WERI-Rb-1 (cell line): ENCODE data around the gene ZNF212.
A peak's percentile ranks its signal among the peaks of the same experiment; 100 is the strongest.

Experiments
- DNase-seq: peaks from one replicate; pipeline ENCODE4 v3.0.0-alpha.2; 2020
- H3K27ac ChIP-seq: fragments of 250-450 bp; sonication (Bioruptor Pico); 2 replicates; pipeline ENCODE4 v1.5.1; 2020; ENCODE audit warnings: mild to moderate bottlenecking, moderate library complexity
- H3K27me3 ChIP-seq: fragments of 250-450 bp; sonication (Bioruptor Pico); 2 replicates; pipeline ENCODE4 v1.5.1; 2021; ENCODE audit warnings: mild to moderate bottlenecking, low read depth, moderate library complexity; ENCODE audit not compliant: insufficient read depth, severe bottlenecking
- H3K36me3 ChIP-seq: fragments of 250-450 bp; sonication (Bioruptor Pico); 2 replicates; pipeline ENCODE4 v1.5.1; 2020; ENCODE audit warnings: mild to moderate bottlenecking, moderate library complexity
- H3K4me3 ChIP-seq: 2 replicates; pipeline ENCODE4 v1.5.1; 2011; ENCODE audit warnings: low read depth, mild to moderate bottlenecking, control low read depth, low read length
- H3K9me3 ChIP-seq: fragments of 250-450 bp; sonication (Bioruptor Pico); 2 replicates; pipeline ENCODE4 v1.5.1; 2021; ENCODE audit warnings: mild to moderate bottlenecking, moderate library complexity; ENCODE audit not compliant: severe bottlenecking
- TF ChIP-seq, protein P1 (sequence below): IDR thresholded peaks from 2 replicates; pipeline ENCODE4 v1.5.1; 2011; ENCODE audit warnings: low read depth, mild to moderate bottlenecking, control low read depth, inconsistent platforms, low read length

ZNF212 gene

DNA sequence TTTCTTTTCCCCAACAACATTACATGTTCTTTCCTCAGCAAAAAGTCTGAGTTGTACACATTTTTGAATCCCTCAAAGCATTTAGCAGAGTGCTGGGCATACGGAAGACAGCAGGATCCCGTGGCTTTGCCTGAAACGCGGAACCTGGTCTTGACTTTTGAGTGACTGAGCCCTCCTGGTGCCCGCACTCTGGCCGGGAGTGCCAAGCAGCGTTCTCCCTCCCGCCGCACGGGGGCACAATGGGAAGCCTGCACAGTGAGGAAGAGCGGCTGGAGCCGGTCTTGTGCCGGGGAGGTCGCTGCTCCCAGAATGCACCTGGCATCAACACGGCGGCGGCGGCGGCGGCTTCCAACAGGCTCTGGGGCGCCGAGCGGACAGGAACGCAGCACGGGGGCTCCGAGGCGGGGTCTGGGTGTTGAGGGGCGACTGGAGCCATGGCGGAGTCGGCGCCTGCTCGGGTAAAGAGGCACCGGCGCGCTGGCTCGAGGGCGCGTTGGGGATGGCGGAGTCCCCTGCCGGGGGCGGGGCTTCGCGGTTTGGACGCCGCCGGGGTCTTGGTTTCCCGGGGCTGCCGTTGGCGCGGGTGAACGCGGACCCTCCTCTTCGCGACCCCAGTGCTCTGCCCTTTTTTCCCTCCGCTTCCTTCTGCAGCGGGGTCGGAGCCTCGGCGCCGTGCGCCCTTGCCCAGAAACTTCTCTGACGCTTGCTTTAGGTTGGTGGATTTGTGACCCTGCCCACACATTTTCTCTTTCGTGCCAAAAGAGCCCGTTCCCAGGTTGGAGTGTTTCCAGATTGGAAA lies at the start of gene ZNF212:
Gene ZNF212 (plus strand): TSS at position 307 of the 799 bp plus-strand sequence. CDS start 128 bp downstream, at position 435.
- no peaks in the 10 kb centered on the region for H3K27me3 ChIP-seq
- TF ChIP-seq, protein P1, sequence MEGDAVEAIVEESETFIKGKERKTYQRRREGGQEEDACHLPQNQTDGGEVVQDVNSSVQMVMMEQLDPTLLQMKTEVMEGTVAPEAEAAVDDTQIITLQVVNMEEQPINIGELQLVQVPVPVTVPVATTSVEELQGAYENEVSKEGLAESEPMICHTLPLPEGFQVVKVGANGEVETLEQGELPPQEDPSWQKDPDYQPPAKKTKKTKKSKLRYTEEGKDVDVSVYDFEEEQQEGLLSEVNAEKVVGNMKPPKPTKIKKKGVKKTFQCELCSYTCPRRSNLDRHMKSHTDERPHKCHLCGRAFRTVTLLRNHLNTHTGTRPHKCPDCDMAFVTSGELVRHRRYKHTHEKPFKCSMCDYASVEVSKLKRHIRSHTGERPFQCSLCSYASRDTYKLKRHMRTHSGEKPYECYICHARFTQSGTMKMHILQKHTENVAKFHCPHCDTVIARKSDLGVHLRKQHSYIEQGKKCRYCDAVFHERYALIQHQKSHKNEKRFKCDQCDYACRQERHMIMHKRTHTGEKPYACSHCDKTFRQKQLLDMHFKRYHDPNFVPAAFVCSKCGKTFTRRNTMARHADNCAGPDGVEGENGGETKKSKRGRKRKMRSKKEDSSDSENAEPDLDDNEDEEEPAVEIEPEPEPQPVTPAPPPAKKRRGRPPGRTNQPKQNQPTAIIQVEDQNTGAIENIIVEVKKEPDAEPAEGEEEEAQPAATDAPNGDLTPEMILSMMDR = peak; percentile 89
- peak within 1 kb of the TSS; percentile 65 for H3K27ac ChIP-seq
- H3K4me3 ChIP-seq = peak within 1 kb of the TSS; percentile 87
- DNase-seq = peak; percentile 93
- H3K9me3 ChIP-seq = no peaks in the 10 kb centered on the region
- H3K36me3 ChIP-seq = peaks cover 3% of the 10 kb centered on the region; the same call in 1 of the 2 replicates

DNA sequence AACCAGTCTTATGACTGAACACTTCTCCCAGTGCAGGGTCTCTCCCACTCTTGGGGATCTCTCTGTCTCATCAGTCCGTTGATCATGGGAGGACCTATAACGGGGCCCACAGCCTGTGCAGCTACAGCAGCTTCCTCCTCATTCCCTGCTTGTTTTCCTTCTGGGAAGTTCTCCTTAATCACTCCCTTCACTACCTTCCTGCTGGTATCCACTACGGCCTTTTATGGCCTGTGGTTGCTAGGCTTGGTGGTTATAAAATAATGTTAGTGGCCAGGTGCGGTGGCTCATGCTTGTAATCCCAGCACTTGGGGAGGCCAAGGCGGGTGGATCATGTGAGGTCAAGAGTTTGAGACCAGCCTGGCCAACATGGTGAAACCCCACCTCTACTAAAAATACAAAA lies 47.6 kb upstream of the ZNF212 start:
- H3K36me3 ChIP-seq = 0 out of 2 replicates have a peak, but pooled peaks cover 4% of the 10 kb centered on the region
- H3K4me3 ChIP-seq = no peak overlapping the region
- DNase-seq = no peak
- TF ChIP-seq, protein P1 = no peak
- no peak overlapping the region for H3K27ac ChIP-seq
- H3K9me3 ChIP-seq = no peaks in the 10 kb centered on the region
- no peaks in the 10 kb centered on the region for H3K27me3 ChIP-seq

DNA sequence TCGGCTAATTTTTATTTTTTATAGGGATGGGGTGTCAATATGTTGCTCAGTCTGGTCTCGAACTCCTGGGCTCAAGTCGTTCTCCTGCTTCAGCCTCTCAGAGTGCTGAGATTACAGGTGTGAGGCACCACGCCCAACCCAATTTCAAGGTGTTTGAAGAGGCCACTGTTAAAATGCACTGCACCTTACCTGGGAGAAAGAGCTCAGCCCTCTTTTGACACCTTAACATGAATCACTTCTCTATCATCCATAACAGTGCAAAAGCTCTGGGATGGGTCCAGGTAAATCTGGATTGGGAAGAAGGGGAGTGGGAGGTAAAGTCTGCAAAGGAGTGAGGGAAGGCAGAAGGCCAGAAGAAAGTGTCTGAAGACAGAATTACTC lies 44.7 kb upstream of the ZNF212 start:
- peak overlapping the region; percentile 75 for H3K4me3 ChIP-seq
- no peaks in the 10 kb centered on the region for H3K9me3 ChIP-seq
- DNase-seq = no peak
- no peaks in the 10 kb centered on the region for H3K27me3 ChIP-seq
- peaks cover 24% of the 10 kb centered on the region for H3K36me3 ChIP-seq
- TF ChIP-seq, protein P1 = no peak
- peak overlapping the region; percentile 92 for H3K27ac ChIP-seq

DNA sequence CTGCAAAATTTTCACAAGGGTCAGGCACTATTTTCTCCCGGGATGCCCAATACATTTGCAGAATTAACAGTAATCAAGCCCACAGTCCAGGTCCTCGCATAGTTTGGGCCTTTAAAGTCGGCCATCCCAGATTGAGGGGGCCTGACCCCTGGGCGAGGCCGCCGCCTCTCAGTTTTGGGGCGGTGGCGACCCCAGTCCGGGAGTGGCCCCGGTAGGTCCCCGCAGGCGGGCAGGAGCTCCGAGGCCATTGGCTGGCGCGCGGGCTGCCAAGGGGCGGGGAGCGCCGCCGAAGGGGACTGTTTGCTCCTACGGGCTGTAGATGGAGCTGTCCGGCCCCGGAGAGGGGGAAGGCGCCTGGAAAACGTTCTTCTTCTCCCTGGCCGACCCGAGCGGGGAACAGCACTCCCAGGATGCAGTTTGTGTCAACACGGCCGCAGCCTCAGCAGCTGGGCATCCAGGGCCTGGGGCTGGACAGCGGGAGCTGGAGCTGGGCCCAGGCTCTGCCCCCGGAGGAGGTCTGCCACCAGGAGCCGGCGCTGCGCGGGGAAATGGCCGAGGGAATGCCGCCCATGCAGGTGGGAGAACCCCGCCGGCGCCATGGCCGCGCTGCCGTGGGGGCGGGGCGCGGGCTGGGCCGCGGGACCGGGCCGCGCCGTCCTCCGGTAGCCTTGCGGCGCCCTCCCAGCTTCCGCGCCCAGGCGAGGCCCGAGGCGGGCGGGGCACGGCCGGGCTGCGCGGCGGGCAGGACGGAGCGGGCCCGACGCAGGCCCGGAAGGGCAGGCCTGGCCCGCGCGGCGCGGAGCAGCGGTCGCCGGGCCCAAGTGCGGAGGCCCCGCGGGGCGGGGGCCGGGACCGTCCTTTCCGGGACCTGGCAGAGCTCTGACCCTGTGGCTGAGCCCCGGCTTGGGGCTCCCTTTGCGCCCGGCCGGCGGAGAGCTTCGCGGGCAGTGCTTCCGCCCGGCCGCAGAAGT lies 44.0 kb upstream of the ZNF212 start, which contains the start of gene ZNF282:
Gene ZNF282 (plus strand): TSS at position 367 of the 971 bp plus-strand sequence. CDS start 44 bp downstream, at position 411.
- H3K36me3 ChIP-seq = peaks cover 31% of the 10 kb centered on the region
- peak; percentile 93 for DNase-seq
- TF ChIP-seq, protein P1 = peak; percentile 76
- peak within 1 kb of the TSS; percentile 92 for H3K27ac ChIP-seq
- no peaks in the 10 kb centered on the region for H3K9me3 ChIP-seq
- H3K27me3 ChIP-seq = no peaks in the 10 kb centered on the region
- peak within 1 kb of the TSS; percentile 79 for H3K4me3 ChIP-seq

DNA sequence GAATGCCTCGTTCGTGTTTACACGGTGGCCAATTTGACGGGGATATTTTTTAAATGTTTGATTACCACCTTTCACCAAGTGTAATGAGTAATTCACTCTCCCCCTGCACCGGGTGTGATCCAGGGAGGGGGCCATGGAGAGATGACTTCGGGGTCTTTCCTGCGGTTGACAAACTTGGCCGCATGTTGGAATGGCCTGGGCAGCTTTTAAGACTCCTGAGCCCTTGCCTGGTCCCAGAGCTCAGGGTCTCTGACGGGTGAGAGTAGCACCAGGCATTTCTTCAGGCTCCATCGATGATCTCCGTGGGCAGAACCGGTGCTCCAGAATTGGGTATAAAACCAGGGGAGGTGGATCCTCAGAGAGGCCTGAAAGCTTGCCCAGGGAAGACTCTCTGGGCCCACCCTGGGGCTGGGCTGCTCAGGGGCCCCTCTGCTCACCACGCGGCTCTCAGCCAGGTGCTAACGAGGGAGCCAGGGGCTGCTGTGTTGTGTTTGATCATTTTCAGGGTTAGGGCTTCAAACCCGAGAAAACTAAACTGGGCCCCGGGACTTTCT lies 43.2 kb upstream of the ZNF212 start:
- Histone ChIP-seq H3K9me3 (no peaks in the 10 kb centered on the region), H3K27ac (peak overlapping the region; percentile 77), H3K36me3 (peaks cover 38% of the 10 kb centered on the region), H3K4me3 (peak overlapping the region; percentile 79), H3K27me3 (no peaks in the 10 kb centered on the region)
- TF ChIP-seq, protein P1 = no peak
- DNase-seq = no peak
